A673 (cell line): ENCODE measurements around the gene TCEA3. TPM values are rescaled to one million over a fixed set of nuclear protein-coding genes. Genes with fewer than 3 reads are reported as not detected.

Experiments used
- BruUV-seq: library from RNA; stranded (reverse); fragments of 400-500 nt; replicated peaks from 2 replicates; lab custom pipeline; 2021; lab: Mats Ljungman, UMichigan
- CTCF ChIA-PET: fragments of 300-600 bp; sonication (Branson Sonifier 250); formaldehyde crosslinking; loops from one replicate; lab custom pipeline; 2022; ENCODE audit warnings: antibody characterized with exemption; lab: Charles Lee
- POLR2A ChIA-PET: fragments of 300-600 bp; sonication (Branson Sonifier 250); formaldehyde crosslinking; loops from one replicate; lab custom pipeline; 2022; ENCODE audit warnings: antibody characterized with exemption; ENCODE audit not compliant: low non-redundant PET; lab: Charles Lee
- DNase-seq: peaks from one replicate; pipeline ENCODE4 v3.0.0-alpha.2; 2015; ENCODE audit warnings: low spot score
- H3K27ac ChIP-seq: fragments of 200-600 bp; sonication (generic); 2 replicates; pipeline ENCODE4 v1.5.1; 2016; ENCODE audit warnings: mixed run types, low read depth, mild to moderate bottlenecking, mixed read lengths, antibody characterized with exemption, low read length; ENCODE audit not compliant: poor library complexity, severe bottlenecking
- H3K27me3 ChIP-seq: fragments of 200-600 bp; sonication (generic); replicated peaks from 2 replicates; pipeline ENCODE4 v1.6.1; 2017; ENCODE audit warnings: mixed run types, low read depth, mild to moderate bottlenecking, mixed read lengths, antibody characterized with exemption, low read length; ENCODE audit not compliant: insufficient read depth, poor library complexity
- H3K36me3 ChIP-seq: fragments of 200-600 bp; sonication (generic); 2 replicates; pipeline ENCODE4 v1.6.1; 2016; ENCODE audit warnings: mixed run types, mild to moderate bottlenecking, mixed read lengths, antibody characterized with exemption, low read length; ENCODE audit not compliant: insufficient read depth, poor library complexity, severe bottlenecking
- H3K4me1 ChIP-seq: fragments of 200-600 bp; sonication (generic); 2 replicates; pipeline ENCODE4 v1.6.1; 2017; ENCODE audit warnings: mixed run types, mild to moderate bottlenecking, mixed read lengths, antibody characterized with exemption, low read length; ENCODE audit not compliant: insufficient read depth, poor library complexity, severe bottlenecking
- H3K4me3 ChIP-seq: fragments of 200-600 bp; sonication (generic); 2 replicates; pipeline ENCODE4 v1.5.1; 2016; ENCODE audit warnings: low read depth, mixed run types, mild to moderate bottlenecking, mixed read lengths, low read length; ENCODE audit not compliant: poor library complexity, severe bottlenecking
- H3K9me3 ChIP-seq: fragments of 200-600 bp; sonication (generic); 2 replicates; pipeline ENCODE4 v1.6.1; 2016; ENCODE audit warnings: mixed run types, low read depth, mild to moderate bottlenecking, mixed read lengths, antibody characterized with exemption, low read length; ENCODE audit not compliant: poor library complexity, severe bottlenecking
- CTCF ChIP-seq: fragments of 300-800, 200-600 bp; sonication (generic); conservative IDR thresholded peaks from 2 replicates; pipeline ENCODE4 v1.5.1; 2017; ENCODE audit warnings: low read depth, mild to moderate bottlenecking, antibody characterized with exemption, low read length, moderate library complexity, mixed read lengths
- EZH2 ChIP-seq: fragments of 200-600 bp; sonication (generic); IDR thresholded peaks from 2 replicates; pipeline ENCODE4 v1.6.1; 2017; ENCODE audit warnings: borderline replicate concordance, low read depth, mild to moderate bottlenecking, mixed read lengths, antibody characterized with exemption, low read length; ENCODE audit not compliant: poor library complexity, severe bottlenecking
- intact Hi-C: fragments of 100-400 bp; cut with micrococcal nuclease; formaldehyde crosslinking; loops from one replicate; pipeline ENCODE4 v1.10.0; 2022; ENCODE audit not compliant: unreplicated experiment
- total RNA-seq: library from RNA; stranded (reverse); gene quantifications from 2 replicates; pipeline ENCODE4 v1.2.3, GENCODE V29; 2021

The TCEA3 gene
- total RNA-seq, 1 experiment from 2014 or later: 0.99 TPM

- Histone ChIP-seq H3K36me3 (peaks cover 44% of the 10 kb centered on the region), H3K9me3 (peaks cover 28% of the 10 kb centered on the region), H3K27me3 (no peaks in the 10 kb centered on the region), H3K27ac (peak overlapping the region; percentile 98), H3K4me3 (peak overlapping the region; percentile 75), H3K4me1 (peaks cover 24% of the 10 kb centered on the region)
- POLR2A ChIA-PET: interaction anchor here (0.7 to 1.7 kb wide), 2 partner anchors 23 to 31 kb away, joined by 3 to 13 read pairs; partner anchors contain the start of gene HNRNPR
- TF ChIP-seq CTCF: no peak
- no peak for TF ChIP-seq EZH2
- DNase-seq: peak; percentile 11
- BruUV-seq: no TSS peak
- intact Hi-C loops: no loop called here
- CTCF ChIA-PET: no interaction called here
These were observed 57.1 kb downstream of the TCEA3 start for GRCh38 chr1:23367451-23367790.

GRCh38 chr1:23366598-23366997 lies 58.0 kb downstream of the TCEA3 start:
- intact Hi-C loops: no loop called here
- CTCF ChIA-PET: no interaction called here
- DNase-seq: no peak
- BruUV-seq: no TSS peak
- Histone ChIP-seq H3K27me3 (no peaks in the 10 kb centered on the region), H3K36me3 (peaks cover 52% of the 10 kb centered on the region), H3K27ac (no peak overlapping the region), H3K9me3 (peaks cover 36% of the 10 kb centered on the region), H3K4me1 (peaks cover 19% of the 10 kb centered on the region), H3K4me3 (no peak overlapping the region)
- POLR2A ChIA-PET: no interaction called here
- no peak for TF ChIP-seq CTCF

- Histone ChIP-seq H3K27ac (no peak overlapping the region), H3K36me3 (peaks cover 56% of the 10 kb centered on the region), H3K4me3 (no peak overlapping the region), H3K4me1 (peaks cover 15% of the 10 kb centered on the region), H3K27me3 (no peaks in the 10 kb centered on the region), H3K9me3 (peaks cover 40% of the 10 kb centered on the region)
- intact Hi-C loops: no loop called here
- no peak for TF ChIP-seq CTCF
- no peak for TF ChIP-seq EZH2
- ChIA-PET CTCF (no interaction called here), POLR2A (no interaction called here)
- no TSS peak for BruUV-seq
- no peak for DNase-seq
These were observed 58.4 kb downstream of the TCEA3 start for GRCh38 chr1:23366146-23366545.
